PC-9 (cell line): ENCODE measurements around the gene UBXN11.

ENCODE experiments used
- EZH2 ChIP-seq: fragments of 200-600 bp; sonication (generic); IDR thresholded peaks from 2 replicates; pipeline ENCODE4 v1.8.0; 2017; ENCODE audit warnings: antibody characterized with exemption, low read depth
- TF ChIP-seq, protein P1 (sequence below): fragments of 200-600 bp; sonication (generic); conservative IDR thresholded peaks from 2 replicates; pipeline ENCODE4 v1.6.1; 2017; ENCODE audit warnings: mixed run types, antibody characterized with exemption, mild to moderate bottlenecking, moderate library complexity

- TF ChIP-seq, protein P1, sequence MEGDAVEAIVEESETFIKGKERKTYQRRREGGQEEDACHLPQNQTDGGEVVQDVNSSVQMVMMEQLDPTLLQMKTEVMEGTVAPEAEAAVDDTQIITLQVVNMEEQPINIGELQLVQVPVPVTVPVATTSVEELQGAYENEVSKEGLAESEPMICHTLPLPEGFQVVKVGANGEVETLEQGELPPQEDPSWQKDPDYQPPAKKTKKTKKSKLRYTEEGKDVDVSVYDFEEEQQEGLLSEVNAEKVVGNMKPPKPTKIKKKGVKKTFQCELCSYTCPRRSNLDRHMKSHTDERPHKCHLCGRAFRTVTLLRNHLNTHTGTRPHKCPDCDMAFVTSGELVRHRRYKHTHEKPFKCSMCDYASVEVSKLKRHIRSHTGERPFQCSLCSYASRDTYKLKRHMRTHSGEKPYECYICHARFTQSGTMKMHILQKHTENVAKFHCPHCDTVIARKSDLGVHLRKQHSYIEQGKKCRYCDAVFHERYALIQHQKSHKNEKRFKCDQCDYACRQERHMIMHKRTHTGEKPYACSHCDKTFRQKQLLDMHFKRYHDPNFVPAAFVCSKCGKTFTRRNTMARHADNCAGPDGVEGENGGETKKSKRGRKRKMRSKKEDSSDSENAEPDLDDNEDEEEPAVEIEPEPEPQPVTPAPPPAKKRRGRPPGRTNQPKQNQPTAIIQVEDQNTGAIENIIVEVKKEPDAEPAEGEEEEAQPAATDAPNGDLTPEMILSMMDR = no peak
- TF ChIP-seq EZH2 = no peak
Observed at GRCh38 chr1:26336477-26337205, 30.2 kb upstream of the UBXN11 start.
